Activated CD4-positive, alpha-beta T cell treated with anti-CD3 and anti-CD28 coated beads for 1 hour (primary cell): Measurements from ENCODE around the gene PCSK7.
"Not testable (repeated sequence)": the region's sequence is repeated elsewhere in the genome, so short reads cannot be mapped to it uniquely, and the experiment has no call there.

ENCODE experiments used
- DNase-seq: peaks from one replicate; pipeline ENCODE4 v3.0.0-alpha.2; 2020

The PCSK7 gene

GRCh38 chr11:117212697-117213355 lies 19.0 kb downstream of the PCSK7 start:
- no peak for DNase-seq

- no peak for DNase-seq
These were observed 21.3 kb downstream of the PCSK7 start for GRCh38 chr11:117210620-117211019.

GRCh38 chr11:117209351-117210125 lies 22.3 kb downstream of the PCSK7 start:
- DNase-seq = not testable (repeated sequence)

GRCh38 chr11:117208710-117209109 lies 23.2 kb downstream of the PCSK7 start:
- DNase-seq = not testable (repeated sequence)

GRCh38 chr11:117207481-117207880 lies 24.4 kb downstream of the PCSK7 start:
- not testable (repeated sequence) for DNase-seq

GRCh38 chr11:117206859-117207258 lies 25.0 kb downstream of the PCSK7 start:
- not testable (repeated sequence) for DNase-seq

- not testable (repeated sequence) for DNase-seq
These were observed 25.8 kb downstream of the PCSK7 start for GRCh38 chr11:117206111-117206510.

- no peak for DNase-seq
These were observed 26.6 kb downstream of the PCSK7 start for GRCh38 chr11:117205211-117205818.

GRCh38 chr11:117204283-117205080 lies 27.4 kb downstream of the PCSK7 start:
- DNase-seq = no peak

GRCh38 chr11:117203069-117203407 lies 28.8 kb downstream of the PCSK7 start:
- DNase-seq = no peak

- no peak for DNase-seq
These were observed 29.3 kb downstream of the PCSK7 start for GRCh38 chr11:117202386-117203068.

- no peak for DNase-seq
These were observed 30.1 kb downstream of the PCSK7 start for GRCh38 chr11:117201658-117202305.

- no peak for DNase-seq
These were observed 30.8 kb downstream of the PCSK7 start for GRCh38 chr11:117200813-117201657.

GRCh38 chr11:117199916-117200812 lies 31.7 kb downstream of the PCSK7 start:
- no peak for DNase-seq

- no peak for DNase-seq
These were observed 32.6 kb downstream of the PCSK7 start, which contains the start of gene TAGLN for GRCh38 chr11:117199053-117199915. TAGLN (plus strand) TSS chr11:117199370; CDS start chr11:117203014, 3,644 bp downstream.

GRCh38 chr11:117198613-117199012 lies 33.3 kb downstream of the PCSK7 start:
- DNase-seq = no peak

GRCh38 chr11:117197516-117198456 lies 34.1 kb downstream of the PCSK7 start:
- DNase-seq = no peak

- no peak for DNase-seq
These were observed 34.9 kb downstream of the PCSK7 start for GRCh38 chr11:117197006-117197405.
